Measurements from ENCODE around the gene MARCHF11.

MARCHF11 gene

GRCh38 chr5:16128944-16129343 lies 50.6 kb downstream of the MARCHF11 start:
- DNase-seq: no peak

DNA sequence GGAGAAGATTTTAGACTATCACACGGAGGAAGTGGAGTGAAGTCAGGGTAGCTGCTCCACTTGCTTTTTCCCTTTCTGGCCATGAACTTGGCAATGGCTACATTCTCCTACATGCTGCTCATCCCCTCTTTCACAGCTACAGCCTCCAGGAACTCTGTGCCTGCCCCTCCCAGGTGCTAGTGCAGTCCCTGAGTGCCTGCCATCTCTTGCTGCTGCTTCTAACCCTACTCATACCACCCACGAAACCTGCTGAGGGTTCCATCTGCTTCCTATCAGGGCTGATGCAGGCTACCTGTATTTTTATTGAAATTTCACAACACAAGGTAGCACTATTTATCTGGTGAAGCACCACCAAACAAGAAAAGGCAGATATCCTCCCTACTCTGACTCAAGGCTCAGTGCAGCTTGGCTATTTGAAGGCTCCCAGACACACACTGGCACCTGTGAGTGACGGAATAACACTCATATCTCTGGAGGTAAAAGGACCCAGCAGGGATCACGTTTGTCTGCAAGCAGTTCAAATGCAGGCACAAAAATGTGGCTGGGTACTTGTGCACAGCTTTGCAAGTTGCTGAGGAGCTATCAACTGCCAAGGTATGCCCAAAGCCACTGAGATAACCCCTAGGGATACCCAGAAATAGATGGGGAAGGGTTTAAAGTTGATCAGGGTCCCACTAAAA lies 51.6 kb downstream of the MARCHF11 start:
- DNase-seq: no peak

- DNase-seq: no peak
Observed at GRCh38 chr5:16120579-16120978, 59.0 kb downstream of the MARCHF11 start.

- no peak for DNase-seq
Observed at GRCh38 chr5:16119790-16120189, 59.8 kb downstream of the MARCHF11 start.

- DNase-seq: no peak
Observed at GRCh38 chr5:16115140-16115539, 64.5 kb downstream of the MARCHF11 start.

- no peak for DNase-seq
Observed at GRCh38 chr5:16108418-16108817, 71.2 kb downstream of the MARCHF11 start.

DNA sequence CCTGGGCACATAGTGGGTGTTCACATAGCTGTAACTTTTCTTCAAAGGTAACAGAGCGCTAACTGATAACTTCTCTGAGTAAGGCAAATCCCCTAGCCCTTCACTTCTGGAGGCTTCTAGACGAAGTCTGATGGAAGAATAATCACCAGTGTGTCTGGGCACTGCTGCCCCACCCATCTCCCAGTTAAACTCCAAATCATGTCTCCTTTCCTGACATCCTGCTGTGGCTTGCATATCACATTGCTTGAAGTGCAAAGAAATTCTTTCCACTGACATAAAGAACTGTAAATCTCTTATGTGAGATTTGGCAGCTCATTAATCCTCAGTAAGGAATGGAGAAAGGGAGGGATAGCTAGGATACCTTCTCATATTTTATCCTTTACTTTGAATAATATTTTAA lies 74.6 kb downstream of the MARCHF11 start:
- DNase-seq: no peak

- no peak for DNase-seq
Observed at GRCh38 chr5:16095612-16096011, 84.0 kb downstream of the MARCHF11 start.

GRCh38 chr5:16090270-16090669 lies 89.3 kb downstream of the MARCHF11 start:
- no peak for DNase-seq

DNA sequence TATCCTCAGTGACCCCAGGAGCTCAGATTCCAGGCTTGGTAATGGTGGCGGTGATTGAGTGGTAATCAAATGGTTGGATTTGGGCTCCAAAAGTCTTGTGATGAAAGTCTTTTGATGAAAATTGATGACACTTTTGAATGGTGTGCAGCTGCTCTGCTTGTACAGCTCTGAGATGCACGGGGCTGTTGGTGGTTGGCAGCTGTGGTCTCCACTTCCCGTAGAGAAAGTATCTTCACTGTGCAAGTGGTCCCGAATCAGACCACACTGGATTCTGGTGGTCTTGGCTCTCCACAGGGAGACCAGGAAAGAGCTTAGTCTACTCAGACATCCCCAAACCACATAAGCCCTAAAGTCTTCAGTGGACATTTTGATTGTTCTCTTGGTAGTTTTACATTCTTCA lies 96.6 kb downstream of the MARCHF11 start:
- DNase-seq: no peak

DNA sequence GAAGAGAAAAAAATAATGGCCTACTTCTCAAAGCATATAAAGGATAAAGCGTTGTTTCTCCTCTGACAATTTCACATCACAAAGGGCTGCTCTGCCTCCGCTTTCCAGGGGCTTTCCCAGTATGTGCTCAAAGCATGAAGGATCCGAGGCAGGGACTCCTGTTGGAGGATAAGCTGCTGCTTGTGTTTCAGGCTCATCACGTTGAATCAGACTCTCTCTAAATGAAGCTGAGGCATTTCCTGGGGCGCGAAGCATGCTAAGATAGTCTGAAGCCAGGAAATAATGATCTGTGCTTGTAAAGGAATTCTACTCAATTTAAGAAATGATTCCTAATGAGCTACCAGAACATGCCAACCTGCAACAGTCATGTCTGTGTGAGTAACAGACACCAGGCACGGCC lies 97.5 kb downstream of the MARCHF11 start:
- DNase-seq: no peak

GRCh38 chr5:16081376-16081955 lies 98.1 kb downstream of the MARCHF11 start:
- no peak for DNase-seq

GRCh38 chr5:16076657-16077056 lies 102.9 kb downstream of the MARCHF11 start:
- DNase-seq: no peak

- DNase-seq: no peak
Observed at GRCh38 chr5:16074358-16074757, 105.2 kb downstream of the MARCHF11 start.

GRCh38 chr5:16072616-16073015 lies 107.0 kb downstream of the MARCHF11 start:
- DNase-seq: no peak

GRCh38 chr5:16067415-16067814 lies 112.2 kb downstream of the MARCHF11 start:
- DNase-seq: no peak

DNA sequence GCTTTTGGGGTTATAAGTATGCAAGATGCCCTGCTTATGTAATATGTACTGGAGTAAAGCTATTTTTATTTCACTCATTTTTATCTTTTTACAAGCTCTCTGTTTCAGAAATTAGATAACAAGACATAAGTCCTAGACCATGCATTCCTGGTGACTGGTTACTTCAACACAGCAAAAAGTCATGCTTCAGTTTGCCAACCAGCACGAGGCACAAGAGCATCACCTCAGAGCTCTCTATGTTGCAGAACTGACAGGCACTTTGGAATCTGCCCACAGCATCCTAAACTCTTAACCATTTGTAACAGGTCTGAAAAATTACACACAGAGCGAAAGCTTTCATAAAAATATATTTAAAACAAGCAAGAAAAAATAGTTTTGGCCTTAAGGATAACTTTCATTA lies 112.8 kb downstream of the MARCHF11 start:
- no peak for DNase-seq

- no peak for DNase-seq
Observed at GRCh38 chr5:16066320-16066719, 113.3 kb downstream of the MARCHF11 start.

DNA sequence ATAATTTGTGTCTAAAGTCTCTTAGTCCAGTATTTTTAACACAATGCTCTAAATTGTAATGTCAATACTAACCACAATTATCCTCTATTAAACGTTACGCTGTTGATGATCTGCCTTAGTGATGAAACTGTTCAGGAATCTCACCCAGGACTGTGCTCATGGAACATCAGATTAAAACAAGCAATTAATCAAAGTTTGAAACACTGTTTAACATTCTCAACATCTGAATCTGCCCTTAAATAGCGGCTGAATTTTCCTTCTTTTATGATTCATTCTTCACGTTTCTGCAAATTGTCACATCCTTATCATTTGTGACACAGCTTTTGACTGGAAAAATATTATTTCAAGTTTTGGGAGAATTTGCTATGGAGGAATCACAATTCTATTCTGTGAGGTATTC lies 113.8 kb downstream of the MARCHF11 start:
- DNase-seq: no peak

DNA sequence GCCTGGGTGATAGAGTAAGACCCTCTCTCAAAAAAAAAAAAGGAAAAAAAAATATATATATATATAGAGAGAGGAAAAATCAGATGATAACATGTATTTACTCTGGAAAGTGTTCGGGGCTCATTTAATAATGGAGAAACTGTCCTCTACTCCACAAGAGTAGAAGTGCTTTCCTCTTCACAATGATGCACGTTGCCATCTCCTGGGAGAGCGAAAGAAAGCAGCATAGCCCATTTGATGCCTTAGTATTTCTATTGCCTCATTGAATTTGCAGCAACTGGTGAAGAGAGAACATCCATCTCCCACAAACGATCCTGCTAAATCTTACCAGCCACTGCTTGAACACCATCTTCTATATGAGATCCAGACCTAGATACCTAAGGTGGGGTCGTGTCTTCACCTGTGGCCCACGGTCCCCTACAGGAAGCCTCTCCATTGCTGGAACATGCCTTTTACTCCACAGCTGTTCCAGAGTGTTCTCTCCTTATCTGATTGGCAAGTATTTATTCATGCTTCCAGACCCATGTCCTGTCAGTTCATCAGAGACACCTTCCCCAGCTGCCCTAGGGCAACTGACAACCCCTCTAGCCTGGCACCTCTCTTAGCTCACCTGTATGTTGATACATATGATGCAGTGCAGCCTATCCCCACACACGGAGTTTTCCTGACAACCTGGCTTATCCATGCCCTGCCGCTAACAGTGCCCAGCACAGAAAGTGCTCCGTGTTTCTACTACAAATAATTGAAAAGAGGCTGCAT lies 115.3 kb downstream of the MARCHF11 start:
- DNase-seq: no peak

DNA sequence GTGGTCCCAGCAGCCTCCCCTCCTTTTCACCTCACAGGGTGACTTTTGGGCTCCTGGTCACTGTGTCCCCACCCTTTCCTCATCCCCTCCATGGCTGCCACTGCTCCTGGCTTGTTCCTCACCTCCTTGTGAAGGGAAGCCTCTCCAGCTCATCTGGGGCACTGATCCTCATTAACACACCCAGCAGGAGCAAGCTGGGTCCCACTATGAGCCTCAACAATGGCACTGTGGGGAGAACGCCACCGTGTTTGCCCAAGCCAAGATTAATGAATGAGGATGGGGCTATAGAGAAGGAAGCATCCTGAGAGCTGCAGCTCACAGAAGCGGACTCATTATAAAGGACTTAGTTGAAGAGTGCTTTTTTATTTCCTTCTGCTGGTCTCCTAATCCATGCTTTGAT lies 118.4 kb downstream of the MARCHF11 start:
- DNase-seq: no peak

DNA sequence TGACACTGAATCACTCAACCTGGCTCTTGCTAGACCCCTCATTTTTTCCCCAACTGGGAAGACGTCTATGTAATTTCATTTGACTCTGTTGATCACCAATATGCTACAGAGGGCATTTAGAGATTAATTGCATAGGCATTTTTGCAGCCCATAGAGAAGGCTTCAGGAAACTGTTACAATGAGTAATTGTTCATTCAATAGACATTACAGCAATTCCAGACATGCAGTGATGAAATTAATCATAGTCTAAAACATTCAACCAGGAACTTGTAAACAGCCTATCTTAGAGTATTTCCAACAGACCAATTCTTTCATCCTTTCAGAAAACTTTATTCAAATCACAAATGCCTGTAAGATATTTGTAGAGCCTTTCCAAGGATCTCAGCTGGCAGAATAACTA lies 122.3 kb downstream of the MARCHF11 start:
- no peak for DNase-seq

DNA sequence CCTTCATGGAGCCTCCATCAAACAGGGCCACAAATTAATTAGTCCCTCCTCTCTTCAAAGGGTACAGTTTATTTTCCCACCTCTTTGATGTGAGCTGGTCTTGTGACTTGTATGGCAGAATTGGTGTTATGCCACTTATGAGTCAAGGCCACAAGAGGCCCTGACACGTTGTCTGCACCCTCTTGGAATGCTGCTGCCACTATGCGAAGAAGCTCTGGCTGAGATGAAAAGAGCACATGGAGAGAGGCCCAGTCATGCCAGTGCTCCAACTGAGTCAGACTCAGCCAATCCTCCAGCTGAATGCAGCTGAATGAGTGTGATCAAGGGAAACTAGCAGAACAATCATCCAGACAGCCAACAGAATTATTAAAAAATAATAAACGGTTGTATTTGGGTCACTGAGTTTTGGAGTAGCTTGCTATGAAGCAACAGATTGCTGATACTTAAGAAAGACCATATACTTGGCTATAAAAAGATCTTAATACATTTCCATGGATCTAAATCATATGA lies 128.3 kb downstream of the MARCHF11 start:
- DNase-seq: no peak

DNA sequence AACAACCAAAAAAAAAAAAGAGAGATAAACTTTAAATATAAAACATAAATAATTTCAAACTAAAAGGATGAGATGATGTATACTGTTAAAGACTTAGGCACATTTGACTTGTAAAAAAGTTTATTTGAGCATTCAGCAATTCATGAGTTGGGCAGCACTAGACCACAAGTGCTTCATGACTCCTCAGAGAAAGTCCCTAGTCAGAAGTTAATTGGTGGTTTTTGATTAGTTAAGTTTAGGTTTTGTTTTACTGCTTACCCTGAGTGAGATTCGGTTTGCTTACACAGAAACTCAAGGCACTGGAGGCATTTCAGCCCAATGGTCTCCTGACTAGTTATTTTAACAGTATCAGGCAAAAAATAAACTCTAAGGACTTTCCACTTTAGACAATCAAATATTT lies 129.2 kb downstream of the MARCHF11 start:
- no peak for DNase-seq

Data from activated T-cell treated with anti-CD3 and anti-CD28 coated beads, Interleukin-2, amount 50 U/mL, for 1 hour (primary cell).